IMR-90 (cell line): ENCODE data around the gene PLEKHG5. TPM values are rescaled to one million over a fixed set of nuclear protein-coding genes. Genes with fewer than 3 reads are reported as not detected.

Source experiments
- ATAC-seq: fragments of 200-7000 bp; cut with Tn5 transposase; 2 replicates; pipeline ENCODE4 v1.9.1; 2020; ENCODE audit warnings: low read depth, mild to moderate bottlenecking, moderate library complexity
- BruUV-seq: library from RNA; stranded (reverse); fragments of 400-500 nt; replicated peaks from 2 replicates; lab custom pipeline; 2021; lab: Mats Ljungman, UMichigan
- CTCF ChIA-PET: fragments of 300-600 bp; formaldehyde crosslinking; extraction: SDS; loops from one replicate; lab custom pipeline; 2021; ENCODE audit warnings: antibody characterized with exemption; lab: Yijun Ruan, JAX
- POLR2A ChIA-PET: fragments of 300-600 bp; sonication (Branson Sonifier 250); formaldehyde crosslinking; loops from one replicate; lab custom pipeline; 2022; ENCODE audit warnings: antibody characterized with exemption; ENCODE audit not compliant: unreplicated experiment; lab: Charles Lee
- DNase-seq: peaks from one replicate; pipeline ENCODE4 v3.0.0; 2013
- H2AFZ ChIP-seq: replicated peaks from 2 replicates; pipeline ENCODE3; 2013; ENCODE audit warnings: low read length, mild to moderate bottlenecking; ENCODE audit not compliant: poor library complexity
- H2AK5ac ChIP-seq: 2 replicates; pipeline ENCODE4 v1.6.1; 2013; ENCODE audit warnings: low read depth, low read length, inconsistent platforms
- H2AK9ac ChIP-seq: replicated peaks from 2 replicates; pipeline ENCODE3; 2013; ENCODE audit warnings: mild to moderate bottlenecking, low read depth, low read length, moderate library complexity; ENCODE audit not compliant: poor library complexity
- H2BK120ac ChIP-seq: 2 replicates; pipeline ENCODE4 v1.6.1; 2013; ENCODE audit warnings: low read depth, low read length, inconsistent platforms
- H2BK15ac ChIP-seq: 3 replicates; pipeline ENCODE4 v1.6.1; 2013; ENCODE audit warnings: low read depth, low read length, inconsistent platforms
- H2BK20ac ChIP-seq: 2 replicates; pipeline ENCODE4 v1.6.1; 2013; ENCODE audit warnings: low read depth, mild to moderate bottlenecking, inconsistent platforms, low read length, moderate library complexity
- H2BK5ac ChIP-seq: 2 replicates; pipeline ENCODE4 v1.6.1; 2013; ENCODE audit warnings: mild to moderate bottlenecking, low read depth, low read length, inconsistent platforms; ENCODE audit not compliant: poor library complexity, severe bottlenecking
- H3K14ac ChIP-seq: replicated peaks from 2 replicates; pipeline ENCODE4 v1.6.1; 2013; ENCODE audit warnings: low read depth, low read length, inconsistent platforms
- H3K18ac ChIP-seq: 2 replicates; pipeline ENCODE4 v1.6.1; 2013; ENCODE audit warnings: low read depth, low read length, control low read depth
- H3K23ac ChIP-seq: 2 replicates; pipeline ENCODE4 v1.6.1; 2013; ENCODE audit warnings: low read depth, low read length, inconsistent platforms
- H3K27ac ChIP-seq: 2 replicates; pipeline ENCODE4 v1.5.1; 2013; ENCODE audit warnings: mild to moderate bottlenecking, control low read depth, low read length; ENCODE audit not compliant: insufficient read depth
- H3K27me3 ChIP-seq: 2 replicates; pipeline ENCODE4 v1.6.1; 2013; ENCODE audit warnings: low read length; ENCODE audit not compliant: control insufficient read depth, insufficient read depth
- H3K36me3 ChIP-seq: 2 replicates; pipeline ENCODE4 v1.6.1; 2013; ENCODE audit warnings: low read length, mixed read lengths; ENCODE audit not compliant: control insufficient read depth, insufficient read depth
- H3K4ac ChIP-seq: 2 replicates; pipeline ENCODE4 v1.6.1; 2013; ENCODE audit warnings: low read depth, low read length, inconsistent platforms
- H3K4me1 ChIP-seq: 2 replicates; pipeline ENCODE4 v1.6.1; 2013; ENCODE audit warnings: low read length, mixed read lengths; ENCODE audit not compliant: control insufficient read depth, insufficient read depth
- H3K4me2 ChIP-seq: 2 replicates; pipeline ENCODE4 v1.6.1; 2013; ENCODE audit warnings: low read depth, mild to moderate bottlenecking, control low read depth, low read length, moderate library complexity
- H3K4me3 ChIP-seq: 2 replicates; pipeline ENCODE4 v1.5.1; 2013; ENCODE audit warnings: low read depth, mild to moderate bottlenecking, control low read depth, low read length, moderate library complexity; ENCODE audit not compliant: insufficient read depth
- H3K56ac ChIP-seq: 2 replicates; pipeline ENCODE4 v1.6.1; 2013; ENCODE audit warnings: low read length, inconsistent platforms; ENCODE audit not compliant: insufficient read depth; ENCODE audit errors: extremely low read depth
- H3K79me1 ChIP-seq, 2 experiments: 2 replicates each; pipeline ENCODE4 v1.6.1; 2013; ENCODE audit warnings: low read length in 2 of 2, inconsistent platforms in 1 of 2, low read depth in 1 of 2
- H3K9ac ChIP-seq: 2 replicates; pipeline ENCODE4 v1.6.1; 2013; ENCODE audit warnings: low read depth, low read length, control low read depth
- H3K9me1 ChIP-seq: 2 replicates; pipeline ENCODE4 v1.6.1; 2013; ENCODE audit warnings: low read length, inconsistent platforms; ENCODE audit not compliant: insufficient read depth
- H3K9me3 ChIP-seq: 2 replicates; pipeline ENCODE4 v1.6.1; 2013; ENCODE audit warnings: low read length; ENCODE audit not compliant: control insufficient read depth, insufficient read depth
- H4K20me1 ChIP-seq: 2 replicates; pipeline ENCODE4 v1.6.1; 2013; ENCODE audit warnings: low read length, inconsistent platforms; ENCODE audit not compliant: insufficient read depth
- H4K5ac ChIP-seq: 2 replicates; pipeline ENCODE4 v1.6.1; 2013; ENCODE audit warnings: mild to moderate bottlenecking, low read depth, low read length, control low read depth
- H4K8ac ChIP-seq, 2 experiments: 2 replicates each; pipeline ENCODE4 v1.6.1; 2013; ENCODE audit warnings: low read depth in 2 of 2, low read length in 2 of 2, control low read depth in 1 of 2, inconsistent platforms in 1 of 2
- H4K91ac ChIP-seq: 2 replicates; pipeline ENCODE4 v1.6.1; 2013; ENCODE audit warnings: low read depth, low read length, inconsistent platforms; ENCODE audit not compliant: insufficient read depth
- BHLHE40 ChIP-seq: fragments of 150-350 bp; IDR thresholded peaks from 2 replicates; pipeline ENCODE4 v1.6.1; 2016; ENCODE audit warnings: mild to moderate bottlenecking, low read depth, low read length
- CHD1 ChIP-seq: IDR thresholded peaks from 2 replicates; pipeline ENCODE4 v1.6.1; 2012; ENCODE audit warnings: low read depth, low read length, improper control_type of control experiment
- FOS ChIP-seq: fragments of 150-350 bp; IDR thresholded peaks from 2 replicates; pipeline ENCODE4 v1.6.1; 2016; ENCODE audit warnings: low read depth, low read length
- MAFK ChIP-seq: IDR thresholded peaks from 2 replicates; pipeline ENCODE4 v1.6.1; 2012; ENCODE audit warnings: low read depth, low read length, improper control_type of control experiment
- MXI1 ChIP-seq: IDR thresholded peaks from 2 replicates; pipeline ENCODE4 v1.6.1; 2012; ENCODE audit warnings: low read depth, mild to moderate bottlenecking, low read length, moderate library complexity, borderline replicate concordance
- NFE2L2 ChIP-seq: fragments of 150-350 bp; IDR thresholded peaks from 2 replicates; pipeline ENCODE4 v1.6.1; 2016; ENCODE audit warnings: low read depth, mild to moderate bottlenecking, low read length
- RAD21 ChIP-seq: IDR thresholded peaks from 2 replicates; pipeline ENCODE4 v1.6.1; 2012; ENCODE audit warnings: low read length, improper control_type of control experiment
- RCOR1 ChIP-seq: IDR thresholded peaks from 2 replicates; pipeline ENCODE4 v1.6.1; 2012; ENCODE audit warnings: mild to moderate bottlenecking, low read length, improper control_type of control experiment; ENCODE audit not compliant: insufficient replicate concordance
- RFX5 ChIP-seq: IDR thresholded peaks from 2 replicates; pipeline ENCODE4 v1.8.0; 2012; ENCODE audit warnings: low read depth, mild to moderate bottlenecking, low read length, moderate library complexity
- WGBS, 2 experiments: methylation state at CpG; one replicate each; pipeline versions ENCODE4 v1.1.5 to v1.1.7; 2013; ENCODE audit warnings: missing lambda C conversion rate in 2 of 2; ENCODE audit not compliant: insufficient read length in 1 of 2; ENCODE audit errors: extremely low coverage in 2 of 2; 5-methylcytosine and 5-hydroxymethylcytosine counted together
- dilution Hi-C: fragments of 300-500 bp; cut with HindIII; formaldehyde crosslinking; loops from one replicate; pipeline ENCODE4 v1.14.3; 2018; ENCODE audit warnings: low sequenced_read_pairs; ENCODE audit not compliant: unreplicated experiment
- in situ Hi-C: fragments of 300-500 bp; cut with MboI; formaldehyde crosslinking; loops from 3 replicates; pipeline ENCODE4 v1.14.3; 2019; ENCODE audit warnings: low sequenced_read_pairs, inconsistent platforms, mixed read lengths
- intact Hi-C: fragments of 100-400 bp; cut with micrococcal nuclease; formaldehyde crosslinking; loops from 2 replicates; pipeline ENCODE4 v1.10.0; 2022
- polyA plus RNA-seq, 3 experiments: library from polyadenylated mRNA; depleted of rRNA; stranded (reverse); fragments of >200 nt; gene quantifications; 2 replicates each; pipeline ENCODE4 v1.2.3, GENCODE V29; 2012; ENCODE audit warnings: low replicate concordance in 1 of 3
- total RNA-seq: library from RNA; depleted of rRNA; stranded (reverse); fragments of >200 nt; gene quantifications from 2 replicates; pipeline ENCODE4 v1.2.3, GENCODE V29; 2012
- TF ChIP-seq, protein P1 (sequence below): conservative IDR thresholded peaks from 2 replicates; pipeline ENCODE4 v1.5.1; 2012; ENCODE audit warnings: mild to moderate bottlenecking, low read depth, low read length, improper control_type of control experiment
- TF ChIP-seq, protein P2 (sequence below): fragments of 150-350 bp; IDR thresholded peaks from 2 replicates; pipeline ENCODE4 v1.6.1; 2016; ENCODE audit warnings: low read depth, mild to moderate bottlenecking, low read length, moderate library complexity, borderline replicate concordance
- TF ChIP-seq, protein P3 (sequence below): fragments of 150-350 bp; IDR thresholded peaks from 2 replicates; pipeline ENCODE4 v1.6.1; 2017; ENCODE audit warnings: mild to moderate bottlenecking, antibody characterized with exemption, low read length, low read depth

PLEKHG5 gene
- total and polyA plus RNA-seq, 2 of the 4 experiments (the other 2 are of a cell fraction), result 4.8 to 11.6 TPM

DNA sequence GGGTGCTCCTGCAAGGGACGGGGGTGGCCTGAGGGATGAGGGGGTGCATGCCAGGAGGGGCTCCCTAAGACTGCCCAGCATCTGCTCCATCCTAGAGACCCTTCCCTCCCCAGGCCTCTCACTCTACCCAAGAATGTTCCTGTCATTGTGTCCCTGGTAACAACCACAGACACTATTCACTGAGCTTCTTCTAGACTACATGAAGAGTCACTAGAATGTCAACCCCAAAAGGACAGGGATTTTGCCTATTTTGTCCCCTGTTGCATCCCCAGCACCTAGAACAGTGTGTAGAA is 28.4 kb downstream of the PLEKHG5 start:
- Histone ChIP-seq H3K4me3 (no peak overlapping the region), H3K9ac (no peak overlapping the region), H3K36me3 (peaks cover 24% of the 10 kb centered on the region), H2BK15ac (no peak overlapping the region), H4K8ac (no peak overlapping the region), H2AK9ac (no peak overlapping the region), H3K14ac (no peak overlapping the region), H3K79me1 (no peaks in the 10 kb centered on the region), H4K91ac (no peak overlapping the region), H3K56ac (no peak overlapping the region), H3K27me3 (peaks cover 16% of the 10 kb centered on the region), H3K23ac (no peak overlapping the region), H3K9me3 (no peaks in the 10 kb centered on the region), H3K4me2 (no peak overlapping the region), H3K9me1 (no peaks in the 10 kb centered on the region), H2BK20ac (no peak overlapping the region), H3K27ac (no peak overlapping the region), H4K5ac (no peak overlapping the region), H3K4me1 (no peaks in the 10 kb centered on the region), H3K18ac (no peak overlapping the region), H2BK5ac (no peak overlapping the region), H2BK120ac (no peak overlapping the region), H3K4ac (no peak overlapping the region), H4K20me1 (no peaks in the 10 kb centered on the region), H2AK5ac (no peak overlapping the region), H2AFZ (no peak overlapping the region)
- no peak for DNase-seq
- ChIA-PET CTCF (no interaction called here), POLR2A (no interaction called here)
- no TSS peak for BruUV-seq
- dilution Hi-C loops (no loop called here), intact Hi-C loops (no loop called here), in situ Hi-C loops (no loop called here)
- TF ChIP-seq MAFK, result no peak
- no peak for TF ChIP-seq CHD1
- no peak for TF ChIP-seq RAD21
- TF ChIP-seq, protein P1, sequence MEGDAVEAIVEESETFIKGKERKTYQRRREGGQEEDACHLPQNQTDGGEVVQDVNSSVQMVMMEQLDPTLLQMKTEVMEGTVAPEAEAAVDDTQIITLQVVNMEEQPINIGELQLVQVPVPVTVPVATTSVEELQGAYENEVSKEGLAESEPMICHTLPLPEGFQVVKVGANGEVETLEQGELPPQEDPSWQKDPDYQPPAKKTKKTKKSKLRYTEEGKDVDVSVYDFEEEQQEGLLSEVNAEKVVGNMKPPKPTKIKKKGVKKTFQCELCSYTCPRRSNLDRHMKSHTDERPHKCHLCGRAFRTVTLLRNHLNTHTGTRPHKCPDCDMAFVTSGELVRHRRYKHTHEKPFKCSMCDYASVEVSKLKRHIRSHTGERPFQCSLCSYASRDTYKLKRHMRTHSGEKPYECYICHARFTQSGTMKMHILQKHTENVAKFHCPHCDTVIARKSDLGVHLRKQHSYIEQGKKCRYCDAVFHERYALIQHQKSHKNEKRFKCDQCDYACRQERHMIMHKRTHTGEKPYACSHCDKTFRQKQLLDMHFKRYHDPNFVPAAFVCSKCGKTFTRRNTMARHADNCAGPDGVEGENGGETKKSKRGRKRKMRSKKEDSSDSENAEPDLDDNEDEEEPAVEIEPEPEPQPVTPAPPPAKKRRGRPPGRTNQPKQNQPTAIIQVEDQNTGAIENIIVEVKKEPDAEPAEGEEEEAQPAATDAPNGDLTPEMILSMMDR, result no peak
- TF ChIP-seq RCOR1, result no peak
- TF ChIP-seq FOS, result no peak
- TF ChIP-seq RFX5, result no peak
- TF ChIP-seq, protein P2, sequence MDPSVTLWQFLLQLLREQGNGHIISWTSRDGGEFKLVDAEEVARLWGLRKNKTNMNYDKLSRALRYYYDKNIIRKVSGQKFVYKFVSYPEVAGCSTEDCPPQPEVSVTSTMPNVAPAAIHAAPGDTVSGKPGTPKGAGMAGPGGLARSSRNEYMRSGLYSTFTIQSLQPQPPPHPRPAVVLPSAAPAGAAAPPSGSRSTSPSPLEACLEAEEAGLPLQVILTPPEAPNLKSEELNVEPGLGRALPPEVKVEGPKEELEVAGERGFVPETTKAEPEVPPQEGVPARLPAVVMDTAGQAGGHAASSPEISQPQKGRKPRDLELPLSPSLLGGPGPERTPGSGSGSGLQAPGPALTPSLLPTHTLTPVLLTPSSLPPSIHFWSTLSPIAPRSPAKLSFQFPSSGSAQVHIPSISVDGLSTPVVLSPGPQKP, result no peak
- no peak for TF ChIP-seq NFE2L2
- TF ChIP-seq BHLHE40, result no peak
- TF ChIP-seq MXI1, result no peak
- TF ChIP-seq, protein P3, sequence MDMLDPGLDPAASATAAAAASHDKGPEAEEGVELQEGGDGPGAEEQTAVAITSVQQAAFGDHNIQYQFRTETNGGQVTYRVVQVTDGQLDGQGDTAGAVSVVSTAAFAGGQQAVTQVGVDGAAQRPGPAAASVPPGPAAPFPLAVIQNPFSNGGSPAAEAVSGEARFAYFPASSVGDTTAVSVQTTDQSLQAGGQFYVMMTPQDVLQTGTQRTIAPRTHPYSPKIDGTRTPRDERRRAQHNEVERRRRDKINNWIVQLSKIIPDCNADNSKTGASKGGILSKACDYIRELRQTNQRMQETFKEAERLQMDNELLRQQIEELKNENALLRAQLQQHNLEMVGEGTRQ, result no peak
- ATAC-seq, result no peak
- WGBS, 2 experiments, result no CpG with 5 or more reads among the region's 1 CpG
